ENCODE data around the gene FAM83B.
"Not testable (repeated sequence)": the region's sequence is repeated elsewhere in the genome, so short reads cannot be mapped to it uniquely, and the experiment has no call there.

Gene FAM83B, protein sequence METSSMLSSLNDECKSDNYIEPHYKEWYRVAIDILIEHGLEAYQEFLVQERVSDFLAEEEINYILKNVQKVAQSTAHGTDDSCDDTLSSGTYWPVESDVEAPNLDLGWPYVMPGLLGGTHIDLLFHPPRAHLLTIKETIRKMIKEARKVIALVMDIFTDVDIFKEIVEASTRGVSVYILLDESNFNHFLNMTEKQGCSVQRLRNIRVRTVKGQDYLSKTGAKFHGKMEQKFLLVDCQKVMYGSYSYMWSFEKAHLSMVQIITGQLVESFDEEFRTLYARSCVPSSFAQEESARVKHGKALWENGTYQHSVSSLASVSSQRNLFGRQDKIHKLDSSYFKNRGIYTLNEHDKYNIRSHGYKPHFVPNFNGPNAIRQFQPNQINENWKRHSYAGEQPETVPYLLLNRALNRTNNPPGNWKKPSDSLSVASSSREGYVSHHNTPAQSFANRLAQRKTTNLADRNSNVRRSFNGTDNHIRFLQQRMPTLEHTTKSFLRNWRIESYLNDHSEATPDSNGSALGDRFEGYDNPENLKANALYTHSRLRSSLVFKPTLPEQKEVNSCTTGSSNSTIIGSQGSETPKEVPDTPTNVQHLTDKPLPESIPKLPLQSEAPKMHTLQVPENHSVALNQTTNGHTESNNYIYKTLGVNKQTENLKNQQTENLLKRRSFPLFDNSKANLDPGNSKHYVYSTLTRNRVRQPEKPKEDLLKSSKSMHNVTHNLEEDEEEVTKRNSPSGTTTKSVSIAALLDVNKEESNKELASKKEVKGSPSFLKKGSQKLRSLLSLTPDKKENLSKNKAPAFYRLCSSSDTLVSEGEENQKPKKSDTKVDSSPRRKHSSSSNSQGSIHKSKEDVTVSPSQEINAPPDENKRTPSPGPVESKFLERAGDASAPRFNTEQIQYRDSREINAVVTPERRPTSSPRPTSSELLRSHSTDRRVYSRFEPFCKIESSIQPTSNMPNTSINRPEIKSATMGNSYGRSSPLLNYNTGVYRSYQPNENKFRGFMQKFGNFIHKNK

DNA sequence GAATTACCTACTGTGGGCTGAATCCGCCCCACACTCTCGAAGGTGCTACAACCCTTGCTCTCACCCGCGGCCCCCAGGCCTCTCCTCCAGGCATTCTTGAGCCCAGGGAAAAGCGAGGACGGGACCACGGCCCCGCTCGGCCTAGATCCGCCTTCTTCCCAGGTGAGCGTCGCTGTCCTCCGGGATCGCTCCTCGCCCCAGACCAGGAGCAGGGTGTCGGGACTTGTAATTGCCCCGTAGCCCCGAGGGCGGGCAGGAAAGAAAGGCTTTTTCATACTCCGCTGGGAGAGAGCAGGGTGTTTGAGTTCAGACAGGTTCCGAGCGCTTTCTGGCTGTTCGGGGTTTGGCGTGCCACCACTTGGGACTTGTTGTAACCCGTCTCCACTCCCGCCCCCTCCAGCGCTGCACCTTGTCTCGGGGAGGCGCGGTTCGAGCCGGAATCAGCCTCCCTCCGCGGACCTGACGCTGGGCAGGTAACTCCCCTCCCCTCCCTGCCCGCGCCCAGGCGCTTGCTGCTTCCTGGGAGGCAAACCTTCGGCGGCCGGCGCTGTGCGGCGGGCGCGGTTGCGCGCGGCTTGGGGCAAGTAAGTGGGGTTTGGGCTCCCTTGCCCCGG lies at the start of gene FAM83B:
Gene FAM83B (plus strand): TSS at position 529 of the 614 bp plus-strand sequence. CDS start 23,476 bp downstream, outside the sequence.
- DNase-seq, result no peak

DNA sequence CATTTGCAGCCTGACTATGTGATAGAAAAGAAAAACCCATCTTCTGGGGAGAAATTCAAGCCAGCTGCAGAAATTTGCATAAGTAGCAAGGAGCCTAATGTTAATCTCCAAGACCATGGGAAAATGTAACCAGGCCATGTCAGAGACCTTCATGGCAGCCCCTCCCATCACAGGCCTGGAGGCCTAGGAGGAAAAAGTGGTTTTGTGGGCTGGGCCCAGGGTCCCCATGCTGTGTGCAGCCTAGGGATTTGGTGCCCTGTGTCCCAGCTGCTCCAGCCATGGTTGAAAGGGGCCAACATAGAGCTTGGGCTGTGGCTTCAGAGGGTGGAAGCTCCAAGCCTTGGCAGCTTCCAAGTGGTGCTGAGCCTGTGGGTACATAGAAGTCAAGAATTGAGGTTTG lies 49.7 kb upstream of the FAM83B start:
- DNase-seq, result not testable (repeated sequence)

DNA sequence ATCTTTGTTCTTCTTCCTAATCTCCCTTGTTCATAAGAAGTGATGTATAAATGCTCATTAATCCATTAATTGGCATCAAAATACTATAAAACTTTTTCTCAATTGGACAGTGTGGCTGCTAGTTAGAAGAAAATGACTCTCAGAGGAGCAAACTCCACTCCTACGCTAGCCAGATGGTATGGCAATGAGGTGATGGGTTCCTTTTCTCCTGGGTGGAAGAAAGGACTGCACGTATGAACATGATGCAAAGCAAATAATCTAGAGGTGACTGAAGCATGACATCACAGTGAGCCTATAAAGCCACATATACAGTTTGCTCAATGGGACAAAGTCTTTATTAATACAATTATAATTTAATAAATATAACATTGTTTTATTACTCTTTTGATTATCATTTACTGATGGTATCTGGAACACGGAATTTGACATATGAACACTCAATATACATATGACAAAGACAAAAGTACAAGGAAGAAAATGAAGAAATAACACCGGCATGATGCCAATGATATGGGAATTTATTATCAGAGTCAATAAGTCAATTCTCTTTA lies 46.4 kb upstream of the FAM83B start:
- no peak for DNase-seq

DNA sequence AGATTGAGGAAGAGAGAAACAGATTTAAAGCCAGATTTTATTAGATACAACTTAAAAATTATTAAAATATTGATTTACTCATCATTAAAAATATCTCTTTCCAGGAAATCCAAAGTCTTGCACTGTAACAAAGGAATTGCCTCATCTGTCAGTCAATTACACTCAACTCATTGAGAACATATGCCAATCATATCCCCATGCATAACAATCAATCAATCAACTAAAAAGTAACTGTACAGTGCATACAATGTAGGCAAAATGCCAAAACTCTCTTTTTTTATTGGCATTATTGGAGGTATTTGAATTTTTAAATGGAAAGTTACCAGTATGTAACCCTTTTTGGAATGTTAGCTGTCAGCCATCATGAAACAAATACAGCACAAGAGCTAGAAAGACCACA lies 45.3 kb upstream of the FAM83B start:
- no peak for DNase-seq

DNA sequence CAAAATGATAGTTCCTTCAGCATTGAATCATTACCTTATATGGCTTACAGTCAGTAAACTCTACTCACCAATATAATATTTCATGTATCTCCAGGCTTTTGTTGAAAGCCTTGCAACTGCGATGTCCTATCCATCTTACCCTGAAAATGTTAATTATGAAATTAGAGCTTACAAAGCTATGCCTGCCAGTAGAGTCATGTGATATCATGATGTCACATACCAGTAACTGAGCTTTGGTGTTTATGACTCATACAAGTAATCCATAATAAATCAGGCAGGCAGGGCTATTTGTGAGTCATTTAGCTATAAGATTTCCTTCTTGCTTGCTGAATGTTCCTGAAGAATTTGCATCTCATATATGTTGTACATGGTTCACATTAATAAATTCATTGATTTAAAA lies 44.9 kb upstream of the FAM83B start:
- DNase-seq, result no peak

DNA sequence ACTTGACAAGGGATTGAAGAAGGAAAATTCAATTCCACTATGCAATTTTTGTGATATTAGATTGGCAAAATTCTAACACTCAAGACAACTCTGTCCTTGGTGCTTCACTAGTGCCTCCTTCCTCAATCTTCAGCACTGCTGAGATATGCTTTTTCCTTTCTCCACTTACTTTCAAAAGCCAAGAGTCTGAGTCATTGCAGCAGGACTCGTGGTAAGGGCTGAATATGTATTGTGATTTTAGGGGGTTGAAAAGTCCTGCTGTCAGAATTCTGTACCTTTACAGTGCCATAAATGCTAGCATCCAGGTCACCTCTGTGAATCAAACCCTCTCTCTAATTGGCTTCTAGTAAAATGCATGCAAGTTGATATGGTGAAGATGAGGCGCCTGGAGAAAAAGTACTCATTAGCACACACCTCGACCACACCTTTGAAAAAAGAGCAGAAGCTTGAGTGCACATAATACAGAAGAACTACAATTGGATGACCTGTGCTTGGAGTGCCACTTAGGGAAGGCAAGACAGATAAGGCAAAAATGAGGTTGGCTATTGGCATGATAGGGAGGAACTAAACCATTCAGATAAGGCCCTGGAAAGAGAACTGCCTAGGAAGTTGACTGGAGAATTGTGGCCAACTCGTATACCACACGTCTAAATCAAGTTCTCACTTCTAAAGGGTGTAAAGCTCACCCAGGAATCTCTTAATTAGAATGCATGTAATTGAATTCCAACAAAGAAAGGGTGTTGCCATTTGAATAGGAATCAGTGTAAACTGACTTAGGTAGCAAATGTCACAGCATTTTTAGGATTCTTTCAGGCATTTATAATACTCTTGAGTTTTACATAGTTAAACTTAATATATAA lies 43.6 kb upstream of the FAM83B start:
- no peak for DNase-seq

DNA sequence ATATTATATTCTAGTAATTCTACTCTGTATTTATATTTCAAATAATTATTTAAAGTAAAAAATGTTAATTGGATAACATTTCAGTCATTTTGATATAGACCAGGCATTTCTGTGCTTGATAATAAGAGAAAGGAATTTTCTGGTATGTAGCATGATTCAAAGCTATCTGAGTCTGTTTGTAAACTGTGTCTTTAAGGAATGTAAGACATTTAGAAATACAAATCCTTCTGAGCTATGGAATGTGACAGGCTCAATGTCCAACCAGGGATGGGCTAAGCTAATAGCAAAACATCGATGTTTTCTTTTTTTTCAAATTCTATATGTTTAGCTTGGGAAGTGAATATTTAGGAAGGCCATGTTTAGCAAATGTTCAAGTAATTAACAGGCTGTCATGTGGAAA lies 41.5 kb upstream of the FAM83B start:
- DNase-seq, result no peak

DNA sequence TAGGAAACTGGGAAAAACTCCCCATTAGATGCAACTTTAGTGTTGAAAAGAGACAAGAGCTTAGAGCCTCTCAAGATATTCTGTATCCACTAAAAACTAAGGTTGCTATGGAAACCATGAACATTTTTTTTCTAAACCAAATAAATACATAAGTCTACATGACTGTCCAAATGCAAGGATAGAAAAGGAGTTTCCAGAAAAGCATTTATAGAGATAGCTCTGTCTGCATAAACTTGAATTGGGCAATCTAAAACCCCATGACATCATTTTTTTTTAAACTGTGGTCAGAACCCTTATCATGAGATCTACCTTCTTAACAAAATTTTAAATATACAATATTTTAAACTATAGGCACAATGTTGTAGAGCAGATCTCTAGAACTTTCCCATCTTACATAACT lies 36.4 kb upstream of the FAM83B start:
- DNase-seq, result no peak

DNA sequence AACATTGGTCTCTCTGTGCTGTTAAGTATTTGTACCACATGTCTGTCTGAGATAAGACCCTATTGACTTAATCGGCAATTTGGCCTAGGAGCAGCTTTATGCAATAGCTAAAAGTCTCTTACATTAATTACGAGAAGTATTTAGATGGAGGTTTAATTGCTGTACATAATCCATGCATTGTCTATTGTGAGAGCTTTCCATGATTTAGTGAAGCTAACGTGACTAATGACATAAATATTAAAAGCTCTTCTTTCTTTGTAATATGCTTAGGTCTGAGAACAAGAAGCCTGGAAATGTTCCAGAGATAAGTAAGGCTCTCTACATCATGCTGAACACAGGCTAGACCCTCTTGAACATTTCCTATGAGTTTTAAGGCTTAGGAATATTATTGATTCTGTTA lies 32.7 kb upstream of the FAM83B start:
- DNase-seq, result no peak

DNA sequence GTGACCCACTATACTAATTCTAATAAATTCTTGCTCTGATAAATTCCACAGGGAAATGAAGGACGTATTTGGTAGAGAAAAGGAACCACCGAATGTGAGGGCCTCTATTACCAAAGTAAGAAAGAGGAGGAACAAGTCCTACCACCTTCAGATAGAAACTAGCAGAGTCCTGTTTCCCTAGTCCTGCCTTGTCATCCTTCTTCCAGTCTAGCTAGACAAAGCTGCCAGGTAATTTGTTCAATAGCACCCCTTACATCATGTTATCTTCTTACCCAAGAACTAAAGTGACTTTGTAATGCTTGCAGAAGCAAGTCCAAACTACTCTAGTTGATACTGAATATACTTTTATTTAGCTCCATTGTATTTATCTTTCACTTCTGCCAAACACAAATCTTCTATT lies 29.3 kb upstream of the FAM83B start:
- no peak for DNase-seq

DNA sequence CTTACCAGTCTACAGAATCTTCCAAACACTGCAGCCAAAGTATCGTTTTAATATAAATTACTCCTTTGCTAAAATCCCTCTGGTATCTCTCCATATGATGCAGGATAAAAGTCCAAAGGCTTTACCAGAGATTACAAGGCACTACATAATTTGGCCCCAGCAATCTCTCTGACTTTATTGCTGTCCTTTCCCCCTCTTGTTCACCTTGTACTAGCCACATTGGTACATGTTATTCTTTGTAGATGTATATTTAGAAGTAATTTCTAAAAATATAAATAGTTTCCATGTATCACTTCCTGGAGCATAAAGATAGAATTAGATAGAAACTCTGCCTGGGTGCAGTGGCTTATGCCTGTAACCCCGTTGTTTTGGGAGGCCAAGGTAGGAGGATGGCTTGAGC lies 28.7 kb upstream of the FAM83B start:
- no peak for DNase-seq

DNA sequence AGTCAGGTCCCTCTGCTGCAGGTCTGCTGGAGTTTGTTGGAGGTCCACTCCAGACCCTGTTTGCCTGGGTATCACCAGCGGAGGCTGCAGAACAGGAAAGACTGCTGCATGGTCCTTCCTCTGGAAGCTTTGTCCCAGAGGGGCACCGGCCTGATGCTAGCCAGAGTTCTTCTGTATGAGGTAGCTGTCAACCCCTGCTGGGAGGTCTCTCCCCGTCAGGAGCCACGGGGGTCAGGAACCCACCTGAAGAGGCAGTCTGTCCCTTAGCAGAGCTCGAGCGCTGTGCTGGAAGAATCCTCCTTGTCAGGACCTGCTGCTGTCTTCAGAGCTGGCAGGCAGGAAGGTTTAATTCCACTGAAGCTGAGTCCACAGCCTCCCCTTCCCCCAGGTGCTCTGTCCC lies 22.3 kb upstream of the FAM83B start:
- DNase-seq, result not testable (repeated sequence)

DNA sequence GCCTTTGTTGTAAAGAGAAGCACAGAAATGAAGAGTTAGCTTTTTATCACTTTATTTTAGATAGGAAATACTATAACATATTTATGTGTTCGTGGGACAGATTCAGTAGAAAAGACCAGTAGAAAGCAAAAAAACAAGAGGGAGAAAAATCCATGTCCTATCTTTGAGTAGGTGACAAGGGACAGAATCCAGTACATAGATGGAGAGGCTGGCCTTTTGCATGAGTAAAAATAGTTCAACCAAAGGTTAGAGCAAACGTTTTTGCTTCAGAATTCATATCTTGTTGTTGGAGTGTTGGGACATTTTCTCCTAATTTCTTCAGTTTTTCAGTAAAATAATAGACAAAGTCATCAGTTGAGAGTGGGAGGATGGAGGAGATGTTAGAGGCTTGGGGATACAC lies 19.6 kb upstream of the FAM83B start:
- DNase-seq, result no peak

DNA sequence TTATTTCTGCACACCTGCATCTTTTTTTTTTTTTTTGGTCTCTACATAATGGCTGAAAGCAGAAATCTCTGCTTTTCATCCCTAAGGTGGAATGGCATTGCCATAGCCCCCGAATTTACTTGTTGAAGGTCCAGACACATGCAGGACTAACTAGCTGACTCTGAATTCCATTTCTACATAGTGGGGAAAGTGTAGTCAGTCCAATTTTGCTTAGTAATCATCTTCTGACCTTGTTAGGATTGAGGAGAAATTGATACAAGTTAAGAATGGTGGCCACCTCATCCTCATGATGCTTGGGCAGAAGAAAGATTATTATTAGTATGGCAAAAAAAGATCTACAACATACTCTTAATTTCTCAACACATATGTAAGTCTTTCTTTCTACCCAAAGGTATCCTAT lies 16.4 kb upstream of the FAM83B start:
- no peak for DNase-seq

DNA sequence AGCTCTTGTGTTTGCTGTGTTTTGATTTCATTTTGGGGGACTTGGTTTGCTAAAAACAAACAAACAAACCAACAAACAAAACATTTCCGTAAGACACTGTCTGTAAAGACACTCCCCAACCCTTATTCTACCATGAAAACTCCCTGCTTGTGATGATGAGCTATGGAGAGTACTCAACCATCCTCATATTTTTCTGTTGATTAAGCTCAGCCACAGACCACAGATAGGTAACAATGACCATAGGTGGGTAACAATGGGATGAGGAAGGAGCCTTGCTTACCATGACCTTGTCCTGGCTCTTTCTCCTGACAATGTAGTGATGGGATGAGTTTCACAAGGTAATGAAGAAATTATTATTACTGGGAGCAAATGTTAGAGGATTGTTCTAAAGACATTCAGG lies 11.4 kb upstream of the FAM83B start:
- DNase-seq, result no peak

DNA sequence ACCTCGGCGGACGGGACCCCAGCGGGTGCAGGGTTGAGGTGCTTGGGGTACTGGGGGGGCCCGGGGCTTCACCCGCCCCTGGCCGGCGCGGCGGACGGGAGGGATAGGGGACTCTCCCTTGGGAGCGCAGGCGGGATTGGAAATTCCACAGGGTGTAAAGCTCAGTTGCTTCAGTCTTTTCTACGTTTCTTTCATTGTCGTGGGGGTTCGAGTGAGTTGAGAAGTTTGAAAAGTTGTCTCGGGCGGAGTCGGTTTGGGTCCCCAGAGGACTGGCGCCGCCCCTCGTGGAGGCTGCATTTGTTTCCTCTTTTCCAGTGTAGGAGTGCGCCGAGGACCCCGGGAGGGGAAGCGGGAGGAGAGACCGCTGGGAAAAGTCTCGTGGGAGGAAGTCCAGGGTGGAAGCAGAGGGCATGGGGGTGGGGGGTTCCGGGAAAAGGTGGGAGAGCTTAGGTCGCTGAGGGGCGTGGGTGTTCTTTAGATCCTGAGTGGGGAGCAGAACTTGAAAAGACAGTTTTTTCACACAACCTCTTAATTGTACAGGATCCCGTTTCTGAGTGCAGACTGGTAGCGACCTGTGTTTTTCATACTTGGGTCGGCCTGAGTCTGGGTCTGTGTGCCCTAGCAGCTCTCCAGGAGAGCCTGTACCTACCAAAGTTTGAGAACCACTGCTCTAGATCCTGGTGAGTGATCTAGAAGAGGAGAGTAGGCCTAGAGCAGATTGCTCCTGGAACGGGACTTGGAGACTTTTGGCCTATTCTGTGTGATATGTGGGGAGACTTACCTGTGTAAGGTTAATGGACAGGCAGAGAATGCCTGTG lies 495 bp downstream of the FAM83B start:
- DNase-seq, result no peak

DNA sequence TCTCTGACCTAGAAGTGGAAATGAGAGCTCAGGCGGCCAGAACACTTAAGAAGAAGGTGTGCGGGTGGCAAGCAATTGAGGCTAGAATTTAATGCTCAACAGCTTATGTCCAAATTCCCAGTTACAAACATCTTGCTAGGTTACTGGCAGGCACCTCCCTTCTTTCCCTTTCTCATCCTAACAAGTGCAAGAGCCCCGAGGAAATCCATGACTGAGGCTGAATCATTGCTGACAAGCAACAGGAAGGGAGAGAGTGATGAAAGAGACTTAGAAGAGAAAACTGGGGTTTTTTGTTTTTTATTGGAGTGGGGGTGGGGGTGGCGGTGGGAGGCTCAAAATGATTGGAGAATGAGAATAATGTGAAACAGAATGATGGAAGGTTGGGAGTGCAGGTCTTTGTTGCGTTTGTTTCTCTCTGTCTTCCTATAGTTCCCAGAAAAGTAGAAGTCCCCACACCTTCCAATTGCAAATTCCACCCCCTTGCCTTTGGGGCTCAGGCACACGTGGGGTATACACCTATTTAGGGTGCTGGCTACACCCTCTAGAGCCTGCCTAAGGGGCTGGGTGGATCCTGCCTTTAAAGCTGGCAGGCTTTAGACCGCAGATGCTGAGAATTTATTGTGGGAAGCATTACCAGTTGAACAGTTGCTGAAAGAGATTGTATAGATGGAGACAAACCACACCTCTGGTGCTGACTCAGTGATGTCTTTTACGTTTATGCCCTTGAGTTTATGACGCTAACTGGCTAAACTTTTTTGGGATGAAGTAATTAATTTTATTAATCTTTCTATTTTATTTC lies 1.4 kb downstream of the FAM83B start:
- DNase-seq, result no peak

DNA sequence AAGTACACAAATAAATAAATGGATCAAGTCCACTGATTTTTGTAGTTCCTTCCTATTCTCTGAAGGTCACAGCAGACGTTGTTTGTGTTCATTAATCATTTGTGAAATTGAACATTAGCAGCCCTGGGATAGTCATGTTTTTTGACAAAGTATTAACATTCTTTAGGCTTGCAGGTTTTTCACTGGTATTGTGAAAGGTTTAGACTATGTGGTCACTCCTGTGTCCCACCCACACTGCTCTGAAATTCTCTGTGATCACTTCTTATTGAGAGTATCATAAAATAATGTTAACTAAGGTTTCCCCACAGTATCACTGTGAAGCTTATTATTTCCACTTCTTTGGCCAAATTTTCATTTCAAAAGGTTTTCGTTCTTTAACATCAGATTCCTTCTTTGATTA lies 3.5 kb downstream of the FAM83B start:
- no peak for DNase-seq

DNA sequence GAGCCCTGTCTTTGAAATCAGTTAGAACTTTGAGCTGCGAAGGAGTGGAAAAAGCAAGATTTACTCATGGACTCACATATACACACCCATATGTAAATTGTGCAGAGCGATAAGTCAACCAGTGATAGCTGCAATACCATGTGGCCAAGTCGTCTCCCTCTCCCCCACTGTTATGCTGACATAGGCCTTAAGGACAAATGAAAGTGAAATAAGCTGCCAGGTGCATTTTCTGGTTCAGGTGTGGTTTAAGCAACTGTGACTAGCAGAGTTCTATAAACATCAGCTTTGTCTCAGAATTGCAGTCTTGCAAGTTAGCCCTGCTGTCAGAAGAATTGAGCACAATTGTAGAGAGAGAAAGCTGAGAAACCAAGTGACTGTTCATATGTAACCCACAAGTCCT lies 9.6 kb downstream of the FAM83B start:
- no peak for DNase-seq

DNA sequence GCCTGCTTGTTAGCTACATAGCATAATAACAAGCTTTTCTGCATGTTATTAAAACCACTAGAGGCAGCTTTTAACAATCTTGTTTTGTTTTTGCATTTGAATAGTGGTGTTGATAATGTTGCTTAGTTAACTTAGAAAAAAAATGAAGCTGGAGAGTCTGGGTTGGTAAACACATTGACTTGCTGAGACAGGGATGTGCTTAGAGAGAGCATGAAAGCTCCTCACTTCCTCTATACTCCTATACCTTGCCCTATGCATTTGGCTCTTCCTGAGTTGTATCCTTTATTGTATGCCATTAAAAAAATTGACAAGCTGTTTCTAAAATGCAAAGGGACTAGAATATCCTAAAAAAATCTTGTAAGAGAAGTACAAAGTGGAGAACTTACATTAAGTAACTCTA lies 13.6 kb downstream of the FAM83B start:
- no peak for DNase-seq

Measured in CD4-positive, alpha-beta T cell treated with Interleukin-10 for 1 hour (primary cell).